ENCODE measurements around the gene NOL9. TPM values are rescaled to one million over a fixed set of nuclear protein-coding genes. Genes with fewer than 3 reads are reported as not detected.
A peak's percentile ranks its signal among the peaks of the same experiment; 100 is the strongest.

Gene NOL9
- total and polyA plus RNA-seq, 9 of the 15 experiments (the other 6 are each of a cell fraction or from before 2014, with no cell fraction given) = 5.6 to 76.5 (median 47.3) TPM

DNA sequence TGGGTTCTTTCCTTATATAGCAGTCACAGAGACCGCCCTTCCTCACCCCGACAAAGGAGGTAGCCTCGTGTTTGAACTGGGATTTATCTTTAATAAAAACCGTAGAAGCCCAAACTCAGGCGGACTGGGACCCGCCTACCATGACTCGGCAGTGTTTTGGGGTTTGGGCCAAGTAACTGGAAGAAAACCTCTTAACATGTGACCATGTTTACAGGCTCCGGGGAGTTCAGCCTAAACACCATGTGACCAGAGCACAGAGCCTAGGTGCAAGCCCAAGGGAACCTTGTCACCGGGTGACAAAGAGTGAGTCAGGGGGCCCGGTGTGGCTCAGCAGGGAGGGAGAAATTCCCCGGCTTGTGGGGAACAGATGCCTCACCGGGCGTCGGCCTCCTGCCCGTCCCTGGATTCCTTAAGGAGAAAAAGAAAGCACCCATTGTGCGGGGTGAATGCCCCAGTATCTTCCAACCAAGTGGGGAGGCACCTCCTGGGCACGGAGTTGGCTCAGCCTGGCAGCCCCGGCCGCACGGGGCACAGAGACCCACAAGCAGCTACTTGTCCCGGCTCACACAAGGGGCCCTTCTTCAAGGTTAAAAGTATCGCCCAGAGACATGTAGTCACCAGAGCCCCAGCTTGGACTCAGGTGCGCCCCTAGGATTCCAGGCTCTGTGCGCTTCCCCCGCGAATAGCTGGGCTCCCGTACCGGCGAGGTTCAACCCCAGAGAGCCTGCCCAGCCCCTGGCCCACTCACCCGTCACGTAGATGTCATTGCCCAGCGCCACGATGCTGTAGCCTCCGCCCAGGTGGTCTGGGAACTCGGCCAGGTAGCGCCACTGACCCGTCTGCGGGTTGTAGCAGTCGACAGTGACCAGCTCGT lies 47.0 kb upstream of the NOL9 start (continued):
- no peak; the same call in 1 of the 2 replicates for TF ChIP-seq MGA (IDR thresholded peaks at IDR 0.05)
- no peak for TF ChIP-seq ARID2 (IDR thresholded peaks at IDR 0.05)
- no peak for TF ChIP-seq RFX1 (IDR thresholded peaks at IDR 0.05)
- no peak for TF ChIP-seq STAG1 (CRISPR knock-in tag; IDR thresholded peaks at IDR 0.05; ENCODE audit: borderline replicate concordance)
- no peak for TF ChIP-seq ZNF253 (CRISPR knock-in tag; conservative IDR thresholded peaks at IDR 0.05)
- TF ChIP-seq SLC30A9 (CRISPR knock-in tag; IDR thresholded peaks at IDR 0.05) = no peak
- TF ChIP-seq FOXK2 (conservative IDR thresholded peaks at IDR 0.05 in 1 of 2, IDR thresholded peaks at IDR 0.05 in 1 of 2; ENCODE audit: low read depth in 2 of 2) = peak; percentile 99 to 100
- TF ChIP-seq DPF2 (IDR thresholded peaks at IDR 0.05) = peak; percentile 66; the same call in 1 of the 2 replicates
- no peak for TF ChIP-seq ZNF146 (CRISPR knock-in tag; IDR thresholded peaks at IDR 0.05; ENCODE audit: unreplicated experiment)
- no peak for TF ChIP-seq PPARD (CRISPR knock-in tag; IDR thresholded peaks at IDR 0.05)
- peak; percentile 86 for TF ChIP-seq KLF13 (tag; IDR thresholded peaks at IDR 0.05; ENCODE audit: borderline replicate concordance, low read depth)
- TF ChIP-seq HOXB6 (CRISPR knock-in tag; IDR thresholded peaks at IDR 0.05; ENCODE audit: borderline replicate concordance) = no peak
- TF ChIP-seq ZNF316 (IDR thresholded peaks at IDR 0.05) = peak; percentile 91
- no peak for TF ChIP-seq ETS2 (tag; IDR thresholded peaks at IDR 0.05; ENCODE audit: borderline replicate concordance, poor library complexity, severe bottlenecking)
- TF ChIP-seq ZNF699 (CRISPR knock-in tag; IDR thresholded peaks at IDR 0.05; ENCODE audit: insufficient replicate concordance) = no peak
- TF ChIP-seq ETV1 (tag; conservative IDR thresholded peaks at IDR 0.05; ENCODE audit: low read depth) = no peak
- TF ChIP-seq ZNF408 (CRISPR knock-in tag; IDR thresholded peaks at IDR 0.05; ENCODE audit: low read depth) = no peak
- TF ChIP-seq NR2F6 (CRISPR knock-in tag; IDR thresholded peaks at IDR 0.05) = 0 out of 2 replicates have a peak, but pooled peaks have one; percentile 11
